HG02885 (cell line): Measurements from ENCODE around the gene ZNF683.

ENCODE experiments used
- ATAC-seq: cut with Tn5 transposase; IDR thresholded peaks from one replicate; pipeline ENCODE4 v1.9.1; 2021; ENCODE audit warnings: mild to moderate bottlenecking; ENCODE audit not compliant: unreplicated experiment, poor library complexity

Gene ZNF683

GRCh38 chr1:26359981-26360806 lies 12.4 kb downstream of the ZNF683 start:
- ATAC-seq, result no peak

- ATAC-seq, result no peak
These were observed 13.9 kb downstream of the ZNF683 start for GRCh38 chr1:26358411-26359384.

- no peak for ATAC-seq
These were observed 15.4 kb downstream of the ZNF683 start for GRCh38 chr1:26357121-26357602.

- ATAC-seq, result no peak
These were observed 16.4 kb downstream of the ZNF683 start for GRCh38 chr1:26356106-26356505.

GRCh38 chr1:26354972-26355371 lies 17.6 kb downstream of the ZNF683 start:
- no peak for ATAC-seq

- no peak for ATAC-seq
These were observed 18.4 kb downstream of the ZNF683 start, which contains the start of gene CRYBG2 for GRCh38 chr1:26353976-26354820. Gene CRYBG2 (minus strand): TSS chr1:26354130. CDS start chr1:26346657, 7,473 bp downstream.

- ATAC-seq, result no peak
These were observed 19.2 kb downstream of the ZNF683 start for GRCh38 chr1:26353210-26353859.

GRCh38 chr1:26352338-26352679 lies 20.2 kb downstream of the ZNF683 start:
- ATAC-seq, result no peak

- no peak for ATAC-seq
These were observed 20.8 kb downstream of the ZNF683 start for GRCh38 chr1:26351590-26352337.

- no peak for ATAC-seq
These were observed 21.6 kb downstream of the ZNF683 start for GRCh38 chr1:26350701-26351589.

- ATAC-seq, result no peak
These were observed 22.2 kb downstream of the ZNF683 start for GRCh38 chr1:26350343-26350700.

GRCh38 chr1:26349877-26350244 lies 22.7 kb downstream of the ZNF683 start:
- no peak for ATAC-seq

GRCh38 chr1:26349188-26349876 lies 23.2 kb downstream of the ZNF683 start:
- ATAC-seq, result no peak

- no peak for ATAC-seq
These were observed 26.1 kb downstream of the ZNF683 start for GRCh38 chr1:26346274-26347033.

- ATAC-seq, result no peak
These were observed 26.8 kb downstream of the ZNF683 start for GRCh38 chr1:26345718-26346117.

GRCh38 chr1:26344147-26344920 lies 28.2 kb downstream of the ZNF683 start:
- ATAC-seq, result no peak
